ENCODE measurements around the gene ALOX15B. TPM values are rescaled to one million over a fixed set of nuclear protein-coding genes. Genes with fewer than 3 reads are reported as not detected.

The ALOX15B gene
- total and polyA plus RNA-seq, 2 experiments from 2014 or later = 5.7 to 26.1 TPM

- no peak for TF ChIP-seq CTCF (IDR thresholded peaks at IDR 0.05; ENCODE audit: poor library complexity)
- no peak for TF ChIP-seq EZH2phosphoT487 (IDR thresholded peaks at IDR 0.05; ENCODE audit: low read depth, severe bottlenecking, unreplicated experiment)
- no peak for TF ChIP-seq EZH2 (IDR thresholded peaks at IDR 0.05; ENCODE audit: borderline replicate concordance)
- 66% methylated on average over 9 of the region's 9 CpGs for whole genome bisulfite sequencing (ENCODE audit: low lambda C conversion rate, missing lambda C conversion rate)
- no peak for DNase-seq (ENCODE audit: low spot score)
- Histone ChIP-seq H3K4me1 (ENCODE audit: insufficient read depth) (no peaks in the 10 kb centered on the region), H3K79me2 (no peaks in the 10 kb centered on the region), H3K4me3 (no peak overlapping the region), H3K27me3 (peaks cover 25% of the 10 kb centered on the region), H4K20me1 (ENCODE audit: insufficient read depth, poor library complexity, severe bottlenecking) (no peaks in the 10 kb centered on the region), H3K4me2 (no peak overlapping the region), H3K9me2 (replicated peaks; ENCODE audit: insufficient read depth) (no peaks in the 10 kb centered on the region), H3K27ac (no peak overlapping the region), H3K36me3 (replicated peaks; ENCODE audit: insufficient read depth, low read depth) (no peaks in the 10 kb centered on the region), H2AFZ (no peak overlapping the region), H3K9me3 (ENCODE audit: low read depth) (no peaks in the 10 kb centered on the region)
These were observed 52.3 kb downstream of the ALOX15B start for GRCh38 chr17:8091033-8091687.

GRCh38 chr17:8095361-8095760, 56.5 kb downstream of the ALOX15B start:
- H3K27me3 ChIP-seq = peaks cover 10% of the 10 kb centered on the region
- no peak overlapping the region for H3K4me2 ChIP-seq
- no peak overlapping the region for H3K4me3 ChIP-seq
- H3K4me1 ChIP-seq (ENCODE audit: insufficient read depth) = no peaks in the 10 kb centered on the region
- no peak overlapping the region for H2AFZ ChIP-seq
- 68% methylated on average over 6 of the region's 6 CpGs for WGBS (ENCODE audit: low lambda C conversion rate, missing lambda C conversion rate)
- no peaks in the 10 kb centered on the region for H3K36me3 ChIP-seq (replicated peaks; ENCODE audit: insufficient read depth, low read depth)
- TF ChIP-seq CTCF (IDR thresholded peaks at IDR 0.05; ENCODE audit: poor library complexity) (no peak), EZH2phosphoT487 (IDR thresholded peaks at IDR 0.05; ENCODE audit: low read depth, severe bottlenecking, unreplicated experiment) (no peak), EZH2 (IDR thresholded peaks at IDR 0.05; ENCODE audit: borderline replicate concordance) (no peak)
- H3K79me2 ChIP-seq = no peaks in the 10 kb centered on the region
- H4K20me1 ChIP-seq (ENCODE audit: insufficient read depth, poor library complexity, severe bottlenecking) = no peaks in the 10 kb centered on the region
- DNase-seq (ENCODE audit: low spot score) = no peak
- no peaks in the 10 kb centered on the region for H3K9me3 ChIP-seq (ENCODE audit: low read depth)
- H3K27ac ChIP-seq = no peak overlapping the region
- H3K9me2 ChIP-seq (replicated peaks; ENCODE audit: insufficient read depth) = no peaks in the 10 kb centered on the region

- Histone ChIP-seq H3K27me3 (no peaks in the 10 kb centered on the region), H3K4me1 (ENCODE audit: insufficient read depth) (no peaks in the 10 kb centered on the region), H3K9me2 (replicated peaks; ENCODE audit: insufficient read depth) (no peaks in the 10 kb centered on the region), H3K27ac (no peak overlapping the region), H2AFZ (no peak overlapping the region), H3K79me2 (no peaks in the 10 kb centered on the region), H3K9me3 (ENCODE audit: low read depth) (no peaks in the 10 kb centered on the region), H3K4me2 (no peak overlapping the region), H3K4me3 (no peak overlapping the region), H4K20me1 (ENCODE audit: insufficient read depth, poor library complexity, severe bottlenecking) (no peaks in the 10 kb centered on the region), H3K36me3 (replicated peaks; ENCODE audit: insufficient read depth, low read depth) (no peaks in the 10 kb centered on the region)
- no peak for DNase-seq (ENCODE audit: low spot score)
- TF ChIP-seq EZH2phosphoT487 (IDR thresholded peaks at IDR 0.05; ENCODE audit: low read depth, severe bottlenecking, unreplicated experiment) = no peak
- WGBS (ENCODE audit: low lambda C conversion rate, missing lambda C conversion rate) = 87% methylated on average over 8 of the region's 8 CpGs
These were observed 57.7 kb downstream of the ALOX15B start for GRCh38 chr17:8096541-8096940.

Small RNA genes within 50 kb of the gene (microRNA-seq; reads per million reads assigned to microRNA genes)
- gene MIR4314 = not detected

Small RNA genes within 50 kb of the gene (small RNA-seq; reads per million reads assigned to genes)
- gene MIR4314 = not detected

Other genes starting within 250 kb of the ALOX15B start
- gene KDM6B, start 204.8 kb upstream of the ALOX15B start, total RNA-seq = 3.3 and 5.9 TPM in 2 replicates
- gene KDM6B, start 204.8 kb upstream of the ALOX15B start, polyA plus RNA-seq = 10.2 and 11.3 TPM in 2 replicates
- 59.6 and 73.3 TPM in 2 replicates for gene TMEM88, start 184.0 kb upstream of the ALOX15B start, total RNA-seq
- gene TMEM88, start 184.0 kb upstream of the ALOX15B start, polyA plus RNA-seq = 241 and 328 TPM in 2 replicates
- 49.2 and 66.0 TPM in 2 replicates for gene NAA38, start 181.5 kb upstream of the ALOX15B start, total RNA-seq
- gene NAA38, start 181.5 kb upstream of the ALOX15B start, polyA plus RNA-seq = 147 and 154 TPM in 2 replicates
- 9.1 and 14.1 TPM in 2 replicates for gene CYB5D1, start 181.1 kb upstream of the ALOX15B start, total RNA-seq
- gene CYB5D1, start 181.1 kb upstream of the ALOX15B start, polyA plus RNA-seq = 12.2 and 15.1 TPM in 2 replicates
- 65.6 and 75.3 TPM in 2 replicates for gene CHD3, start 150.3 kb upstream of the ALOX15B start, total RNA-seq
- gene CHD3, start 150.3 kb upstream of the ALOX15B start, polyA plus RNA-seq = 41.2 and 49.4 TPM in 2 replicates
- 2.9 and 3.5 TPM in 2 replicates for gene RNF227, start 122.8 kb upstream of the ALOX15B start, total RNA-seq
- 2.5 and 4.8 TPM in 2 replicates for gene RNF227, start 122.8 kb upstream of the ALOX15B start, polyA plus RNA-seq
- 1.4 and 1.8 TPM in 2 replicates for gene KCNAB3, start 109.2 kb upstream of the ALOX15B start, total RNA-seq
- 1.8 and 3.8 TPM in 2 replicates for gene KCNAB3, start 109.2 kb upstream of the ALOX15B start, polyA plus RNA-seq
- gene TRAPPC1, start 107.1 kb upstream of the ALOX15B start, total RNA-seq = 20.7 and 29.5 TPM in 2 replicates
- 272 and 299 TPM in 2 replicates for gene TRAPPC1, start 107.1 kb upstream of the ALOX15B start, polyA plus RNA-seq
- 19.4 and 21.1 TPM in 2 replicates for gene CNTROB, start 106.9 kb upstream of the ALOX15B start, total RNA-seq
- gene CNTROB, start 106.9 kb upstream of the ALOX15B start, polyA plus RNA-seq = 30.6 and 37.5 TPM in 2 replicates
- gene GUCY2D, start 36.4 kb upstream of the ALOX15B start, total RNA-seq = not detected in 2 replicates
- 1.6 and 1.9 TPM in 2 replicates for gene GUCY2D, start 36.4 kb upstream of the ALOX15B start, polyA plus RNA-seq
- gene ALOX12B, start 48.7 kb downstream of the ALOX15B start, total RNA-seq = 0.52 and 2.0 TPM in 2 replicates
- gene ALOX12B, start 48.7 kb downstream of the ALOX15B start, polyA plus RNA-seq = 0.22 and 1.8 TPM in 2 replicates
- gene ALOXE3, start 79.5 kb downstream of the ALOX15B start, total RNA-seq = 0.48 and 0.77 TPM in 2 replicates
- gene ALOXE3, start 79.5 kb downstream of the ALOX15B start, polyA plus RNA-seq = 1.5 and 2.6 TPM in 2 replicates
- not detected in 2 replicates for gene HES7, start 85.0 kb downstream of the ALOX15B start, total RNA-seq
- not detected in 2 replicates for gene HES7, start 85.0 kb downstream of the ALOX15B start, polyA plus RNA-seq
- 35.3 and 36.5 TPM in 2 replicates for gene PER1, start 113.3 kb downstream of the ALOX15B start, total RNA-seq
- 107 and 143 TPM in 2 replicates for gene PER1, start 113.3 kb downstream of the ALOX15B start, polyA plus RNA-seq
- 8.2 and 8.5 TPM in 2 replicates for gene VAMP2, start 123.9 kb downstream of the ALOX15B start, total RNA-seq
- gene VAMP2, start 123.9 kb downstream of the ALOX15B start, polyA plus RNA-seq = 44.6 and 85.7 TPM in 2 replicates
- 21.1 and 25.3 TPM in 2 replicates for gene TMEM107, start 137.3 kb downstream of the ALOX15B start, total RNA-seq
- 12.8 and 13.6 TPM in 2 replicates for gene TMEM107, start 137.3 kb downstream of the ALOX15B start, polyA plus RNA-seq
- gene BORCS6, start 151.1 kb downstream of the ALOX15B start, total RNA-seq = 9.4 and 10.7 TPM in 2 replicates
- 7.7 and 10.2 TPM in 2 replicates for gene BORCS6, start 151.1 kb downstream of the ALOX15B start, polyA plus RNA-seq
- gene AURKB, start 171.5 kb downstream of the ALOX15B start, total RNA-seq = 9.3 and 9.9 TPM in 2 replicates
- gene AURKB, start 171.5 kb downstream of the ALOX15B start, polyA plus RNA-seq = 25.3 and 27.5 TPM in 2 replicates
- 6.3 and 11.4 TPM in 2 replicates for gene CTC1, start 209.0 kb downstream of the ALOX15B start, total RNA-seq
- gene CTC1, start 209.0 kb downstream of the ALOX15B start, polyA plus RNA-seq = 17.2 and 19.4 TPM in 2 replicates
- gene PFAS, start 210.2 kb downstream of the ALOX15B start, total RNA-seq = 10.5 and 18.8 TPM in 2 replicates
- 13.6 and 16.1 TPM in 2 replicates for gene PFAS, start 210.2 kb downstream of the ALOX15B start, polyA plus RNA-seq
- 7.9 and 17.6 TPM in 2 replicates for gene RANGRF, start 249.6 kb downstream of the ALOX15B start, total RNA-seq
- gene RANGRF, start 249.6 kb downstream of the ALOX15B start, polyA plus RNA-seq = 41.9 and 42.5 TPM in 2 replicates

Measured in hepatocyte (in vitro differentiated cells).